Natural killer cell (primary cell): ENCODE results near the gene FXYD6. TPM values are rescaled to one million over a fixed set of nuclear protein-coding genes. Genes with fewer than 3 reads are reported as not detected.

Source experiments
- ATAC-seq, 3 donors: fragments of 150-1000 bp in 2 of 3; fragments of 200-7000 bp in 1 of 3; cut with Tn5 transposase; 1 replicate in 1 of 3; 2 replicates in 2 of 3; pipeline ENCODE4 v1.10.0; 2021; ENCODE audit warnings: mild to moderate bottlenecking in 2 of 3, moderate library complexity in 2 of 3
- DNase-seq, 2 donors: peaks; one replicate each; pipeline versions ENCODE4 v3.0.0 to v3.0.0-alpha.2; 2013 to 2021; ENCODE audit warnings: mixed read lengths in 1 of 2
- H3K27ac ChIP-seq: one replicate; pipeline ENCODE4 v1.5.1; 2013; ENCODE audit warnings: mild to moderate bottlenecking, low read length
- H3K27me3 ChIP-seq: one replicate; pipeline ENCODE4 v1.6.1; 2013; ENCODE audit warnings: low read length; ENCODE audit not compliant: control insufficient read depth, insufficient read depth
- H3K36me3 ChIP-seq: one replicate; pipeline ENCODE4 v1.6.1; 2013; ENCODE audit warnings: low read length; ENCODE audit not compliant: control insufficient read depth, insufficient read depth
- H3K4me1 ChIP-seq: one replicate; pipeline ENCODE4 v1.6.1; 2013; ENCODE audit warnings: low read length; ENCODE audit not compliant: control insufficient read depth, insufficient read depth
- H3K4me3 ChIP-seq: one replicate; pipeline ENCODE4 v1.5.1; 2013; ENCODE audit warnings: low read length
- H3K9me3 ChIP-seq: one replicate; pipeline ENCODE4 v1.6.1; 2013; ENCODE audit warnings: low read length; ENCODE audit not compliant: control insufficient read depth, insufficient read depth
- H3K27ac Mint-ChIP-seq, 2 donors: one replicate each; pipeline ENCODE4 v1.8.0; 2022; ENCODE audit warnings: mild to moderate bottlenecking in 2 of 2, mixed read lengths in 2 of 2, moderate library complexity in 1 of 2
- H3K27me3 Mint-ChIP-seq, 2 donors: one replicate each; pipeline ENCODE4 v1.8.0; 2022; ENCODE audit warnings: low read depth in 2 of 2, mixed read lengths in 2 of 2
- H3K36me3 Mint-ChIP-seq: one replicate; pipeline ENCODE4 v1.8.0; 2022; ENCODE audit warnings: mixed read lengths
- H3K4me1 Mint-ChIP-seq, 2 donors: one replicate each; pipeline ENCODE4 v1.8.0; 2022; ENCODE audit warnings: mixed read lengths in 2 of 2
- H3K4me3 Mint-ChIP-seq: one replicate; pipeline ENCODE4 v1.8.0; 2022; ENCODE audit warnings: mild to moderate bottlenecking, moderate library complexity, mixed read lengths
- H3K9me3 Mint-ChIP-seq, 2 donors: one replicate each; pipeline ENCODE4 v1.8.0; 2022; ENCODE audit warnings: mixed read lengths in 2 of 2
- WGBS: methylation state at CpG from one replicate; pipeline ENCODE4 v1.1.7; 2013; ENCODE audit warnings: missing lambda C conversion rate; ENCODE audit not compliant: insufficient coverage; 5-methylcytosine and 5-hydroxymethylcytosine counted together
- intact Hi-C: fragments of 100-400 bp; cut with micrococcal nuclease; formaldehyde crosslinking; loops from one replicate; pipeline ENCODE4 v1.14.2; 2022
- total RNA-seq, 4 donors: library from RNA; stranded (reverse); fragments of 120-200 nt in 1 of 4; gene quantifications; one replicate each; pipeline versions ENCODE4 v1.2.3 to v1.2.4, GENCODE V29; 2013 to 2022
- TF ChIP-seq, protein P1 (sequence below): fragments of 200-600 bp; IDR thresholded peaks from one replicate; pipeline ENCODE4 v1.8.0; 2022; ENCODE audit warnings: antibody characterized with exemption

The FXYD6 gene
- total RNA-seq, 3 donors from 2014 or later (not counting 1 experiment from before 2014, with no cell fraction given): 0.20 to 0.90 TPM; not detected in 1

DNA sequence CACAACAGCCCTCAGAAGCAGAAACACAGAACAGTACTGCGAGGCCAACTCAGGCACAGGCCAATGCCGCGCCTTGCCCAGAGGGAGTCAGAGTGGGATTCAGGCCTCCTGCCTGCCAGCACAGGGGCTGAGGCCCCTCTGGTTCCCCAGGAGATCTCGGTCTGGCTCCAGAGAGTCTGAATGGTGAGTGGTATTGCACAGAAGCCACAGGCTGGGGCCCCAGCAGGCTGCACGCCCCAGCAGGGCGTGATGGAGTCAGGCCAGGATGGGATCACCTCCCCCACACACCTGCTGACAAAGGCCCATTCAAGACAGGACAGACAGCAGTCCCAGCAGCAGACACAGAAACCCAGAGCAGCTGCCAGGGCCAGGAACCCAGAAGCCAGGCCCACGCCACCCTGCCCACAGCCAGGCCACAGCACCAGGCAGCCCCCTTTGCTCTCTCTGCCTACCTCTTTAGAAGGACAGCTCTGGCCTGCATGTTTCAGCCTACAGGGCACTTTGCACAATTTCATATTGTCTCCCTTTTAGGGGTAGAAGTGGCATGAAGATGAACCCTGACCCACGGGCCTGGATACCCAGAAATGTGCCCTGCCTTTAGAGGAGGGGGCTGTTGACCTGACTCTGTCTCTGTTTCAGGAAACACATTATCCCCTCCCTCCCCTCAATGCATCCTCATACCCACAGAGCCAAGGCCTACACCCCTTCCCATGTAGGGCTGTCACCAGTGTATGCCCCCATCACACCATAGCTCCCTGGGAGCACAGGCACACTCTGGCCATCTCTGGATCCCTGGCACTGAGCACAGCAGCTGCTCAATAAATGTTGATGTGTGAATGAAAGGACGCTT, 6.1 kb downstream of the FXYD6 start:
- H3K27me3 ChIP-seq: peaks cover 16% of the 10 kb centered on the region
- Mint-ChIP-seq H3K27me3 (peaks cover 30 to 55% of the 10 kb centered on the region in 2 donors), H3K36me3 (no peaks in the 10 kb centered on the region), H3K4me1 (peaks cover 6 to 20% of the 10 kb centered on the region in 2 donors), H3K4me3 (no peak overlapping the region), H3K27ac (no peak overlapping the region), H3K9me3 (no peaks in the 10 kb centered on the region)
- H3K27ac ChIP-seq: no peak overlapping the region
- no peak overlapping the region for H3K4me3 ChIP-seq
- DNase-seq: no peak
- H3K9me3 ChIP-seq: no peaks in the 10 kb centered on the region
- TF ChIP-seq, protein P1, sequence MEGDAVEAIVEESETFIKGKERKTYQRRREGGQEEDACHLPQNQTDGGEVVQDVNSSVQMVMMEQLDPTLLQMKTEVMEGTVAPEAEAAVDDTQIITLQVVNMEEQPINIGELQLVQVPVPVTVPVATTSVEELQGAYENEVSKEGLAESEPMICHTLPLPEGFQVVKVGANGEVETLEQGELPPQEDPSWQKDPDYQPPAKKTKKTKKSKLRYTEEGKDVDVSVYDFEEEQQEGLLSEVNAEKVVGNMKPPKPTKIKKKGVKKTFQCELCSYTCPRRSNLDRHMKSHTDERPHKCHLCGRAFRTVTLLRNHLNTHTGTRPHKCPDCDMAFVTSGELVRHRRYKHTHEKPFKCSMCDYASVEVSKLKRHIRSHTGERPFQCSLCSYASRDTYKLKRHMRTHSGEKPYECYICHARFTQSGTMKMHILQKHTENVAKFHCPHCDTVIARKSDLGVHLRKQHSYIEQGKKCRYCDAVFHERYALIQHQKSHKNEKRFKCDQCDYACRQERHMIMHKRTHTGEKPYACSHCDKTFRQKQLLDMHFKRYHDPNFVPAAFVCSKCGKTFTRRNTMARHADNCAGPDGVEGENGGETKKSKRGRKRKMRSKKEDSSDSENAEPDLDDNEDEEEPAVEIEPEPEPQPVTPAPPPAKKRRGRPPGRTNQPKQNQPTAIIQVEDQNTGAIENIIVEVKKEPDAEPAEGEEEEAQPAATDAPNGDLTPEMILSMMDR: no peak
- H3K4me1 ChIP-seq: peaks cover 23% of the 10 kb centered on the region
- intact Hi-C loops: no loop called here
- ATAC-seq: no peak
- no peaks in the 10 kb centered on the region for H3K36me3 ChIP-seq
- WGBS: 74% methylated on average over 9 of the region's 9 CpGs

DNA sequence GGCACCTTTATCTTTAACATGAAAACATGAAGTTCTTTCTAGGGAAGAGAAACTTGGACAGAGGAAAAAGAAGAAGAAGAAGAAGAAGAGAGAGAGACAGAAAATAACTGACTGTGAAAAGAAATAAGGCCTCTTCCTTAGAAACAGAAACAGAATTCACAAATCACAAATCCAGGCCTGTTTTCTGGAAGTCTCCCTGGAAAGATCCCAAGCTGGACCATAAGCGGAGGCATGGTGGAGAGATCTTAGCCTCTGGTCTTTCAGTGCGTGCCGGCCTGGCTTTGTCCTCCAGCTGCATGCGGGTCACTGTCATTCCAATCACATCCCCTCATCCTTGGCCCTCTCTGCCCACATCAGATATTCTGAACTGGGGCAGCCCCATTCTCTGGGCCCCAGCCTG, 6.9 kb downstream of the FXYD6 start:
- intact Hi-C loops: no loop called here
- peaks cover 25 to 48% of the 10 kb centered on the region in 2 donors for H3K27me3 Mint-ChIP-seq
- TF ChIP-seq, protein P1: no peak
- no peaks in the 10 kb centered on the region for H3K36me3 Mint-ChIP-seq
- DNase-seq: no peak
- no peak overlapping the region for H3K4me3 ChIP-seq
- H3K27ac Mint-ChIP-seq: no peak overlapping the region
- H3K4me1 Mint-ChIP-seq: peaks cover 0 to 14% of the 10 kb centered on the region in 2 donors
- H3K9me3 Mint-ChIP-seq: no peaks in the 10 kb centered on the region
- H3K27me3 ChIP-seq: peaks cover 8% of the 10 kb centered on the region
- WGBS: 72% methylated on average over 4 of the region's 4 CpGs
- H3K4me1 ChIP-seq: peaks cover 19% of the 10 kb centered on the region
- no peaks in the 10 kb centered on the region for H3K9me3 ChIP-seq
- no peak overlapping the region for H3K27ac ChIP-seq
- no peak for ATAC-seq
- H3K4me3 Mint-ChIP-seq: no peak overlapping the region
- H3K36me3 ChIP-seq: no peaks in the 10 kb centered on the region

DNA sequence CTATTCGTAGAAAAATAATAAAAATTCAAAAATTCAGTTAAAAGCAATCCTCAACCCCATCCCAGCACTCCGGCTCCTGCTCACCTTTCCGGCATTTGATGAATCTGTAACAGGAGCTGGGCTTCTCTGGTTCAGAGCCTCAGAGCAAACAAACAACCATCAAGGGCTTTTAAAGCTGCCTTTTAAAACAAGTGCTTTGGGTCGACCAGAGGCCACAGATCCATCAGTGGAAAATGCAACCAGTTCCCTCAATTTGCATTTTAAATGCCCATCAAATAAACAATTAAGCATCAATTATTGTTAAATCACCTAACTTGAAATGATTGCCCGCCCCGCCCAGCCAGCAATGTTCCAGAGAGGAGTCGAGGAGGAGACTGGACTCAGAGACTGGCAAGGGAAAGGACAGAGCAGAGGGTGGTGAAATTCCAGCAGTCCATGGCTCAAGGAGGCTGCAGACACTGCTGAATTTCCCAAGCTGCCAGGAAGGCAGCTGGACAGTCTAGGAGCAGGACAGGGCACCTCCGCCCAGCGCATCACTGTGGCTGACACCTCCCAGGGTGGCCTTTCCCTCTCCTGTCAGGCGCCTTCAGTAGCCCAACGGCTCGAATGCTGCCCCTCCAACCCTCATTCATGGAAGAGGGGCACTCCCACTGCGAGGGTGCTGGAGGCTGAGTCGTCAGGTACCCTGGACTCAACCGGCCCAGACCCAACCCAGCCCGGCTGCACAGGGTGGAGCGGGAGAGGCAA, 7.5 kb downstream of the FXYD6 start:
- peaks cover 20 to 43% of the 10 kb centered on the region in 2 donors for H3K27me3 Mint-ChIP-seq
- no peak for DNase-seq
- TF ChIP-seq, protein P1: no peak
- H3K4me3 Mint-ChIP-seq: no peak overlapping the region
- Histone ChIP-seq H3K36me3 (no peaks in the 10 kb centered on the region), H3K4me1 (peaks cover 13% of the 10 kb centered on the region), H3K27me3 (peaks cover 6% of the 10 kb centered on the region), H3K9me3 (no peaks in the 10 kb centered on the region), H3K4me3 (no peak overlapping the region), H3K27ac (no peak overlapping the region)
- WGBS: 92% methylated on average over 17 of the region's 17 CpGs
- no peak overlapping the region for H3K27ac Mint-ChIP-seq
- H3K36me3 Mint-ChIP-seq: no peaks in the 10 kb centered on the region
- ATAC-seq: no peak
- H3K4me1 Mint-ChIP-seq: peaks cover 0 to 10% of the 10 kb centered on the region in 2 donors
- intact Hi-C loops: no loop called here
- no peaks in the 10 kb centered on the region for H3K9me3 Mint-ChIP-seq
